ENCODE measurements around the gene ZNF385A.
A peak's percentile ranks its signal among the peaks of the same experiment; 100 is the strongest.

The ZNF385A gene

GRCh38 chr12:54405106-54405505 lies 20.6 kb upstream of the ZNF385A start:
- no peak overlapping the region for H3K4me3 ChIP-seq (ENCODE audit: low read depth, low read length)
- no peaks in the 10 kb centered on the region for H3K9me3 ChIP-seq (ENCODE audit: severe bottlenecking)
- TF ChIP-seq CTCF (IDR thresholded peaks at IDR 0.05; ENCODE audit: low read depth, low read length), result no peak
- DNase-seq, result no peak
- no peaks in the 10 kb centered on the region for H3K27me3 ChIP-seq (ENCODE audit: insufficient read depth, low read depth, severe bottlenecking)
- peaks cover 20% of the 10 kb centered on the region for H3K36me3 ChIP-seq
- no peak overlapping the region; the same call in 1 of the 2 replicates for H3K27ac ChIP-seq

- no peak overlapping the region for H3K4me3 ChIP-seq (ENCODE audit: low read depth, low read length)
- DNase-seq, result peak; percentile 75
- peak overlapping the region; percentile 21 for H3K27ac ChIP-seq
- no peaks in the 10 kb centered on the region for H3K27me3 ChIP-seq (ENCODE audit: insufficient read depth, low read depth, severe bottlenecking)
- H3K36me3 ChIP-seq, result peaks cover 21% of the 10 kb centered on the region
- TF ChIP-seq CTCF (IDR thresholded peaks at IDR 0.05; ENCODE audit: low read depth, low read length), result peak; percentile 88
- H3K9me3 ChIP-seq (ENCODE audit: severe bottlenecking), result no peaks in the 10 kb centered on the region
Measured at GRCh38 chr12:54404061-54405004, 19.8 kb upstream of the ZNF385A start.

- DNase-seq, result peak; percentile 22
- peaks cover 33% of the 10 kb centered on the region for H3K36me3 ChIP-seq
Measured at GRCh38 chr12:54401119-54401518, 16.6 kb upstream of the ZNF385A start.

GRCh38 chr12:54398995-54399793 lies 14.7 kb upstream of the ZNF385A start:
- peak; percentile 86 for DNase-seq
- peak; percentile 97 for TF ChIP-seq CTCF (IDR thresholded peaks at IDR 0.05; ENCODE audit: low read depth, low read length)
- Histone ChIP-seq H3K36me3 (peaks cover 42% of the 10 kb centered on the region), H3K4me3 (ENCODE audit: low read depth, low read length) (no peak overlapping the region), H3K27me3 (ENCODE audit: insufficient read depth, low read depth, severe bottlenecking) (no peaks in the 10 kb centered on the region), H3K9me3 (ENCODE audit: severe bottlenecking) (no peaks in the 10 kb centered on the region), H3K27ac (no peak overlapping the region)

More at GRCh38 chr12:54401119-54401518, 16.6 kb upstream of the ZNF385A start:
- H3K4me3 ChIP-seq (ENCODE audit: low read depth, low read length), result no peak overlapping the region
- H3K27ac ChIP-seq, result no peak overlapping the region
- H3K27me3 ChIP-seq (ENCODE audit: insufficient read depth, low read depth, severe bottlenecking), result no peaks in the 10 kb centered on the region
- no peak for TF ChIP-seq CTCF (IDR thresholded peaks at IDR 0.05; ENCODE audit: low read depth, low read length)
- H3K9me3 ChIP-seq (ENCODE audit: severe bottlenecking), result no peaks in the 10 kb centered on the region

- Histone ChIP-seq H3K36me3 (peaks cover 42% of the 10 kb centered on the region), H3K27ac (no peak overlapping the region), H3K27me3 (ENCODE audit: insufficient read depth, low read depth, severe bottlenecking) (no peaks in the 10 kb centered on the region), H3K9me3 (ENCODE audit: severe bottlenecking) (no peaks in the 10 kb centered on the region), H3K4me3 (ENCODE audit: low read depth, low read length) (no peak overlapping the region)
- no peak for TF ChIP-seq CTCF (IDR thresholded peaks at IDR 0.05; ENCODE audit: low read depth, low read length)
- no peak for DNase-seq
Measured at GRCh38 chr12:54398218-54398617, 13.7 kb upstream of the ZNF385A start.

All from WERI-Rb-1 (cell line).